ENCODE measurements around the gene FOXA2.

Gene FOXA2

GRCh38 chr20:22569353-22569752 lies 15.0 kb downstream of the FOXA2 start:
- no peaks in the 10 kb centered on the region for H3K79me2 ChIP-seq (ENCODE audit: insufficient read depth, low read length)
- no peak for TF ChIP-seq CTCF (IDR thresholded peaks at IDR 0.05; ENCODE audit: low read length)
- TF ChIP-seq EZH2 (IDR thresholded peaks at IDR 0.05; ENCODE audit: borderline replicate concordance, low read length), result no peak
- H2AFZ ChIP-seq (ENCODE audit: low read length), result no peak overlapping the region
- H3K27me3 ChIP-seq (ENCODE audit: insufficient read depth, low read length), result no peaks in the 10 kb centered on the region
- no peaks in the 10 kb centered on the region for H3K4me1 ChIP-seq (ENCODE audit: insufficient read depth, low read length, severe bottlenecking)
- H3K4me3 ChIP-seq (ENCODE audit: low read depth, low read length, poor library complexity, severe bottlenecking), result no peak overlapping the region
- no peak overlapping the region for H3K27ac ChIP-seq (ENCODE audit: low read depth, low read length, poor library complexity, severe bottlenecking)
- H3K36me3 ChIP-seq (ENCODE audit: insufficient read depth, low read length), result no peaks in the 10 kb centered on the region
- no peaks in the 10 kb centered on the region for H3K9me3 ChIP-seq (ENCODE audit: low read length)
- no peaks in the 10 kb centered on the region for H4K20me1 ChIP-seq (ENCODE audit: insufficient read depth, low read length)
- no peaks in the 10 kb centered on the region for H3F3A ChIP-seq (ENCODE audit: insufficient read depth, low read length)
- H3K9ac ChIP-seq (ENCODE audit: low read length), result no peak overlapping the region
- H3K9me2 ChIP-seq (ENCODE audit: low read depth, low read length), result no peaks in the 10 kb centered on the region
- no peak overlapping the region for H3K4me2 ChIP-seq (ENCODE audit: low read length)

GRCh38 chr20:22568872-22569344 lies 15.5 kb downstream of the FOXA2 start:
- Histone ChIP-seq H3K9me2 (ENCODE audit: low read depth, low read length) (no peaks in the 10 kb centered on the region), H4K20me1 (ENCODE audit: insufficient read depth, low read length) (no peaks in the 10 kb centered on the region), H3F3A (ENCODE audit: insufficient read depth, low read length) (no peaks in the 10 kb centered on the region), H3K27ac (ENCODE audit: low read depth, low read length, poor library complexity, severe bottlenecking) (no peak overlapping the region), H2AFZ (ENCODE audit: low read length) (no peak overlapping the region), H3K9me3 (ENCODE audit: low read length) (no peaks in the 10 kb centered on the region), H3K4me2 (ENCODE audit: low read length) (no peak overlapping the region), H3K27me3 (ENCODE audit: insufficient read depth, low read length) (0 out of 2 replicates have a peak, but pooled peaks cover under 1% of the 10 kb centered on the region), H3K9ac (ENCODE audit: low read length) (no peak overlapping the region), H3K36me3 (ENCODE audit: insufficient read depth, low read length) (no peaks in the 10 kb centered on the region), H3K79me2 (ENCODE audit: insufficient read depth, low read length) (no peaks in the 10 kb centered on the region), H3K4me3 (ENCODE audit: low read depth, low read length, poor library complexity, severe bottlenecking) (no peak overlapping the region), H3K4me1 (ENCODE audit: insufficient read depth, low read length, severe bottlenecking) (no peaks in the 10 kb centered on the region)
- TF ChIP-seq CTCF (IDR thresholded peaks at IDR 0.05; ENCODE audit: low read length) (no peak), EZH2 (IDR thresholded peaks at IDR 0.05; ENCODE audit: borderline replicate concordance, low read length) (no peak)

GRCh38 chr20:22567944-22568871 lies 16.2 kb downstream of the FOXA2 start:
- Histone ChIP-seq H3K9me3 (ENCODE audit: low read length) (no peaks in the 10 kb centered on the region), H3K27ac (ENCODE audit: low read depth, low read length, poor library complexity, severe bottlenecking) (no peak overlapping the region), H3K4me3 (ENCODE audit: low read depth, low read length, poor library complexity, severe bottlenecking) (no peak overlapping the region), H3K79me2 (ENCODE audit: insufficient read depth, low read length) (no peaks in the 10 kb centered on the region), H3K9ac (ENCODE audit: low read length) (no peak overlapping the region), H3K36me3 (ENCODE audit: insufficient read depth, low read length) (no peaks in the 10 kb centered on the region), H3F3A (ENCODE audit: insufficient read depth, low read length) (no peaks in the 10 kb centered on the region), H3K4me1 (ENCODE audit: insufficient read depth, low read length, severe bottlenecking) (no peaks in the 10 kb centered on the region), H2AFZ (ENCODE audit: low read length) (no peak overlapping the region), H3K9me2 (ENCODE audit: low read depth, low read length) (no peaks in the 10 kb centered on the region), H3K27me3 (ENCODE audit: insufficient read depth, low read length) (peaks cover 4% of the 10 kb centered on the region; the same call in 1 of the 2 replicates), H4K20me1 (ENCODE audit: insufficient read depth, low read length) (no peaks in the 10 kb centered on the region), H3K4me2 (ENCODE audit: low read length) (no peak overlapping the region)
- TF ChIP-seq EZH2 (IDR thresholded peaks at IDR 0.05; ENCODE audit: borderline replicate concordance, low read length), result no peak
- TF ChIP-seq CTCF (IDR thresholded peaks at IDR 0.05; ENCODE audit: low read length), result no peak
